B cell (primary cell): ENCODE data around the gene TTC28. TPM values are rescaled to one million over a fixed set of nuclear protein-coding genes. Genes with fewer than 3 reads are reported as not detected.

Experiments
- ATAC-seq: fragments of 200-7000 bp; cut with Tn5 transposase; one replicate; pipeline ENCODE4 v1.10.0; 2021; ENCODE audit warnings: low read depth, mild to moderate bottlenecking, moderate number of reproducible peaks, moderate library complexity
- CTCF ChIA-PET: fragments of 350-600 bp; sonication (Branson Sonifier 250); formaldehyde crosslinking; loops from one replicate; lab custom pipeline; 2021; ENCODE audit warnings: antibody characterized with exemption, inconsistent platforms; lab: Charles Lee
- POLR2A ChIA-PET: fragments of 350-600 bp; sonication (Branson Sonifier 250); formaldehyde crosslinking; loops from one replicate; lab custom pipeline; 2021; ENCODE audit warnings: antibody characterized with exemption; lab: Charles Lee
- DNase-seq: peaks from one replicate; pipeline ENCODE4 v3.0.0; 2013
- H2AFZ ChIP-seq: 2 replicates; pipeline ENCODE4 v1.6.1; 2012; ENCODE audit warnings: mild to moderate bottlenecking, low read depth, low read length; ENCODE audit not compliant: insufficient read depth, poor library complexity, severe bottlenecking
- H3K27ac ChIP-seq, 2 donors: 1 replicate in 1 of 2; 2 replicates in 1 of 2; pipeline ENCODE4 v1.5.1; 2012 to 2013; ENCODE audit warnings: low read length in 2 of 2, mild to moderate bottlenecking in 2 of 2, moderate library complexity in 1 of 2
- H3K27me3 ChIP-seq, 4 experiments: fragments of 200-600 bp in 1 of 4; sonication (generic) in 1 of 4; replicated peaks in 1 of 4; 1 replicate in 2 of 4; 2 replicates in 2 of 4; pipeline versions ENCODE4 v1.6.1 to v1.7.0; 2013 to 2016; ENCODE audit warnings: low read length in 3 of 4, mild to moderate bottlenecking in 2 of 4, mixed read lengths in 1 of 4, moderate library complexity in 1 of 4; ENCODE audit not compliant: insufficient read depth in 4 of 4, control insufficient read depth in 3 of 4; ENCODE audit errors: control extremely low read depth in 1 of 4
- H3K36me3 ChIP-seq, 2 experiments: replicated peaks in 1 of 2; 1 replicate in 1 of 2; 2 replicates in 1 of 2; pipeline versions ENCODE4 v1.6.1 to v1.7.1; 2013; ENCODE audit warnings: low read length in 1 of 2; ENCODE audit not compliant: insufficient read depth in 2 of 2, control insufficient read depth in 1 of 2; ENCODE audit errors: control extremely low read depth in 1 of 2, extremely low read depth in 1 of 2
- H3K4me1 ChIP-seq, 2 donors: fragments of 200-600 bp in 1 of 2; sonication (generic) in 1 of 2; 1 replicate in 1 of 2; 2 replicates in 1 of 2; pipeline versions ENCODE4 v1.5.1 to v1.6.1; 2013 to 2017; ENCODE audit warnings: low read length in 2 of 2; ENCODE audit not compliant: control insufficient read depth in 2 of 2, insufficient read depth in 2 of 2
- H3K4me2 ChIP-seq: replicated peaks from 2 replicates; pipeline ENCODE3; 2012; ENCODE audit warnings: mild to moderate bottlenecking, low read depth, low read length; ENCODE audit not compliant: poor library complexity, severe bottlenecking
- H3K4me3 ChIP-seq, 5 experiments: fragments of 200-600 bp in 1 of 5; sonication (generic) in 1 of 5; 1 replicate in 3 of 5; 2 replicates in 2 of 5; pipeline versions ENCODE4 v1.5.1 to v1.7.0; 2011 to 2016; ENCODE audit warnings: low read length in 4 of 5, mild to moderate bottlenecking in 4 of 5, low read depth in 2 of 5, control low read depth in 1 of 5, moderate library complexity in 1 of 5; ENCODE audit not compliant: insufficient read depth in 1 of 5; ENCODE audit errors: control extremely low read depth in 1 of 5, extremely low read depth in 1 of 5
- H3K79me2 ChIP-seq: fragments of 200-600 bp; sonication (generic); one replicate; pipeline ENCODE4 v1.6.0; 2016; ENCODE audit warnings: low read length; ENCODE audit not compliant: control insufficient read depth, insufficient read depth
- H3K9ac ChIP-seq: fragments of 200-600 bp; sonication (generic); 2 replicates; pipeline ENCODE4 v1.6.1; 2017; ENCODE audit warnings: mild to moderate bottlenecking, low read length, moderate library complexity
- H3K9me3 ChIP-seq, 3 donors: one replicate each; pipeline versions ENCODE4 v1.6.1 to v1.7.1; 2013; ENCODE audit warnings: low read length in 2 of 3; ENCODE audit not compliant: control insufficient read depth in 2 of 3, insufficient read depth in 1 of 3; ENCODE audit errors: control extremely low read depth in 1 of 3
- H4K20me1 ChIP-seq: 2 replicates; pipeline ENCODE4 v1.6.0; 2012; ENCODE audit warnings: mild to moderate bottlenecking, low read length; ENCODE audit not compliant: insufficient read depth, control insufficient read depth, poor library complexity, severe bottlenecking
- H3K27ac Mint-ChIP-seq: one replicate; pipeline ENCODE4 v1.8.0; 2021; ENCODE audit warnings: mixed read lengths
- H3K27me3 Mint-ChIP-seq: one replicate; pipeline ENCODE4 v1.8.0; 2021; ENCODE audit warnings: mixed read lengths
- H3K4me1 Mint-ChIP-seq: one replicate; pipeline ENCODE4 v1.8.0; 2021; ENCODE audit warnings: mixed read lengths
- H3K4me3 Mint-ChIP-seq: one replicate; pipeline ENCODE4 v1.8.0; 2021; ENCODE audit warnings: mixed read lengths
- H3K9me3 Mint-ChIP-seq: one replicate; pipeline ENCODE4 v1.8.0; 2022; ENCODE audit warnings: mixed read lengths; ENCODE audit not compliant: insufficient read depth
- CTCF ChIP-seq: fragments of 200-600 bp; IDR thresholded peaks from one replicate; pipeline ENCODE4 v1.8.0; 2022; ENCODE audit warnings: antibody characterized with exemption, mild to moderate bottlenecking
- EZH2 ChIP-seq: IDR thresholded peaks from 2 replicates; pipeline ENCODE4 v1.6.1; 2012; ENCODE audit warnings: borderline replicate concordance, low read depth, mild to moderate bottlenecking, moderate library complexity, low read length; ENCODE audit not compliant: insufficient read depth, poor library complexity, severe bottlenecking
- WGBS: methylation state at CpG from one replicate; pipeline ENCODE4 v1.1.5; 2013; ENCODE audit warnings: missing lambda C conversion rate; ENCODE audit not compliant: insufficient coverage; 5-methylcytosine and 5-hydroxymethylcytosine counted together
- intact Hi-C: fragments of 100-400 bp; cut with micrococcal nuclease; formaldehyde crosslinking; loops from one replicate; pipeline ENCODE4 v1.10.0; 2022
- polyA plus RNA-seq: library from polyadenylated mRNA; depleted of rRNA; stranded (reverse); fragments of >200 nt; gene quantifications from 2 replicates; pipeline ENCODE4 v1.2.3, GENCODE V29; 2012
- total RNA-seq, 2 donors: library from RNA; stranded (reverse); fragments of 120-200 nt in 1 of 2; gene quantifications; 1 replicate in 1 of 2; 2 replicates in 1 of 2; pipeline versions ENCODE4 v1.2.3 to v1.2.4, GENCODE V29; 2013 to 2022

TTC28 gene
- total and polyA plus RNA-seq, 2 donors (not counting 1 experiment from before 2014, with no cell fraction given): 4.5 to 7.3 TPM

- H3K27ac ChIP-seq: no peak overlapping the region
Observed at GRCh38 chr22:28142361-28142961, 537.2 kb downstream of the TTC28 start.

GRCh38 chr22:28141614-28142013 lies 538.0 kb downstream of the TTC28 start:
- H3K36me3 ChIP-seq: no peaks in the 10 kb centered on the region
- no peak overlapping the region for H3K4me3 ChIP-seq
- H3K27me3 Mint-ChIP-seq: peaks cover 3% of the 10 kb centered on the region
- ChIA-PET POLR2A (no interaction called here), CTCF (no interaction called here)
- H3K4me3 Mint-ChIP-seq: no peak overlapping the region
- H3K9ac ChIP-seq: no peak overlapping the region
- ATAC-seq (no peak), DNase-seq (no peak)
- no peaks in the 10 kb centered on the region for H3K4me1 Mint-ChIP-seq
- H3K9me3 Mint-ChIP-seq: no peaks in the 10 kb centered on the region
- H3K4me2 ChIP-seq: no peak overlapping the region
- TF ChIP-seq EZH2 (no peak), CTCF (no peak)
- peaks cover 0 to 2% (median 1%) of the 10 kb centered on the region in 4 experiments for H3K27me3 ChIP-seq
- no peaks in the 10 kb centered on the region for H3K4me1 ChIP-seq
- H3K9me3 ChIP-seq: no peaks in the 10 kb centered on the region
- intact Hi-C loops: no loop called here
- H4K20me1 ChIP-seq: no peaks in the 10 kb centered on the region
- no peak overlapping the region for H3K27ac Mint-ChIP-seq
- no peaks in the 10 kb centered on the region for H3K79me2 ChIP-seq
- H2AFZ ChIP-seq: no peak overlapping the region
- no peak overlapping the region for H3K27ac ChIP-seq
- WGBS: 86% methylated on average over 1 of the region's 2 CpGs

More at GRCh38 chr22:28142361-28142961, 537.2 kb downstream of the TTC28 start:
- 100% methylated on average over 1 of the region's 2 CpGs for WGBS
- Mint-ChIP-seq H3K4me3 (no peak overlapping the region), H3K27me3 (no peaks in the 10 kb centered on the region), H3K4me1 (no peaks in the 10 kb centered on the region), H3K27ac (no peak overlapping the region), H3K9me3 (no peaks in the 10 kb centered on the region)
- no peak for DNase-seq
- no peak for ATAC-seq
- intact Hi-C loops: no loop called here
- Histone ChIP-seq H3K4me2 (no peak overlapping the region), H3K79me2 (no peaks in the 10 kb centered on the region), H3K4me1 (no peaks in the 10 kb centered on the region), H3K27me3 (peaks cover 0 to 2% (median 1%) of the 10 kb centered on the region in 4 experiments), H2AFZ (no peak overlapping the region), H4K20me1 (no peaks in the 10 kb centered on the region), H3K36me3 (no peaks in the 10 kb centered on the region), H3K9ac (no peak overlapping the region), H3K9me3 (no peaks in the 10 kb centered on the region), H3K4me3 (no peak overlapping the region)
- TF ChIP-seq CTCF (no peak), EZH2 (no peak)
- ChIA-PET CTCF (no interaction called here), POLR2A (no interaction called here)
